ENCODE results near the gene CGNL1.

DNA sequence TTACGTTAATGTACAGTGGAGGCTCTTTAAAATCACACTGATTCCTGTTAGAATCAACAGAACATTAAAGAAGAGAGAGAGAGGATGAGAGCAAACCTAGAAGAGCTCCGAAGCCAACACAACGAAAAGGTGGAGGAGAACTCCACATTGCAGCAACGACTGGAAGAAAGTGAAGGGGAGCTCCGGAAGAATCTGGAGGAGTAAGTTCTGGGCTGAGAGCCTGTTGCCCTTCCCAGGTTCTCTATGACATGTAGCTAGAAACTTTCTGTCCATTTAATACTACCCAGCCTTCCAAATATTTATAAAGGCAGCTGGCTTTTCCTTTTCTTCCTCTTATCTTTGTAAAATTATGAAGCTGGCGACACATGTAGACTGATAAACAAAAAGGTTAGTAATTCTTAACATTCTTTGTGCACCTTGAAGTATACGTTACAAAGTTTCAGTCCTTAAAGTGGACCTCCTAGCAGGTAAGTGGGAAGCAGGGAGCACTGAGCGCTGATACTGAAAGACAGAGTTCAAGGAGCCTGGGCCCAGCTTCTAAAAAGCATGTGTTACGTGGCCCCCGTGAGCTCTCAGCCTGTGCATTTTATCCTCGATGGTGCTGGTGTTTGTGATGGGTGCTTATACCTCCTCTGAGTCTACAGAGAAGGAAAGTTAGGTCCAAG lies 75.9 kb downstream of the CGNL1 start:
- TF ChIP-seq CTCF (IDR thresholded peaks at IDR 0.05), result no peak
- no peak for TF ChIP-seq POLR2A (IDR thresholded peaks at IDR 0.05)
- TF ChIP-seq POLR2AphosphoS5 (IDR thresholded peaks at IDR 0.05), result no peak
- no peak for TF ChIP-seq EP300 (IDR thresholded peaks at IDR 0.05)
